SK-N-SH (cell line): ENCODE data around the gene STARD10. TPM values are rescaled to one million over a fixed set of nuclear protein-coding genes. Genes with fewer than 3 reads are reported as not detected.

Experiments used
- CTCF ChIA-PET: fragments of 300-600, 350-600 bp; formaldehyde crosslinking; extraction: SDS; loops from one replicate; lab custom pipeline; 2021; lab: Yijun Ruan, JAX
- POLR2A ChIA-PET: fragments of 350-600 bp; sonication (Branson Sonifier 250); formaldehyde crosslinking; extraction: SDS; loops from one replicate; lab custom pipeline; 2020; ENCODE audit warnings: antibody characterized with exemption, inconsistent platforms; lab: Yijun Ruan, JAX
- DNase-seq: peaks from one replicate; pipeline ENCODE4 v3.0.0; 2012
- H2AFZ ChIP-seq: fragments of 200-600 bp; sonication (generic); 2 replicates; pipeline ENCODE4 v1.8.1; 2016; ENCODE audit warnings: antibody characterized with exemption, mild to moderate bottlenecking, low read depth
- H3F3A ChIP-seq: fragments of 200-600 bp; sonication (generic); replicated peaks from 2 replicates; pipeline ENCODE3; 2016; ENCODE audit warnings: antibody characterized with exemption, mild to moderate bottlenecking; ENCODE audit not compliant: insufficient read depth
- H3K27ac ChIP-seq, 2 experiments: fragments of 200-500 bp in 1 of 2; fragments of 200-600 bp in 1 of 2; sonication (Bioruptor generic) in 1 of 2; sonication (generic), shearing (Covaris generic) in 1 of 2; 2 replicates each; pipeline versions ENCODE4 v1.5.1 to v1.6.1; 2014 to 2016; ENCODE audit warnings: low read depth in 2 of 2, inconsistent platforms in 1 of 2, low read length in 1 of 2, mild to moderate bottlenecking in 1 of 2, mixed read lengths in 1 of 2
- H3K27me3 ChIP-seq: fragments of 200-600 bp; sonication (generic), shearing (Covaris generic); 2 replicates; pipeline ENCODE4 v1.6.1; 2016; ENCODE audit warnings: mixed run types; ENCODE audit not compliant: insufficient read depth
- H3K36me3 ChIP-seq, 2 experiments: fragments of 200-500 bp in 1 of 2; fragments of 200-600 bp in 1 of 2; sonication (Bioruptor generic) in 1 of 2; sonication (generic) in 1 of 2; replicated peaks in 1 of 2; 2 replicates each; pipeline versions ENCODE3 to v1.5.1; 2014 to 2016; ENCODE audit warnings: low read length in 1 of 2, mild to moderate bottlenecking in 1 of 2; ENCODE audit not compliant: insufficient read depth in 2 of 2, control insufficient read depth in 1 of 2
- H3K4me1 ChIP-seq, 2 experiments: fragments of 200-500 bp in 1 of 2; fragments of 200-600 bp in 1 of 2; sonication (Bioruptor generic) in 1 of 2; sonication (generic), shearing (Covaris generic) in 1 of 2; 2 replicates each; pipeline versions ENCODE4 v1.5.1 to v1.6.1; 2014 to 2016; ENCODE audit warnings: low read depth in 1 of 2, low read length in 1 of 2, mixed run types in 1 of 2; ENCODE audit not compliant: insufficient read depth in 2 of 2, control insufficient read depth in 1 of 2
- H3K4me2 ChIP-seq: fragments of 200-600 bp; sonication (generic), shearing (Covaris generic); 2 replicates; pipeline ENCODE4 v1.6.1; 2017; ENCODE audit warnings: mixed run types
- H3K4me3 ChIP-seq, 2 experiments: fragments of 200-500 bp in 1 of 2; fragments of 200-600 bp in 1 of 2; sonication (Bioruptor generic) in 1 of 2; sonication (generic), shearing (Covaris generic) in 1 of 2; 2 replicates each; pipeline versions ENCODE4 v1.5.1 to v1.8.1; 2014 to 2016; ENCODE audit warnings: low read depth in 2 of 2, inconsistent platforms in 1 of 2, low read length in 1 of 2, mild to moderate bottlenecking in 1 of 2, mixed read lengths in 1 of 2, moderate library complexity in 1 of 2
- H3K79me2 ChIP-seq: fragments of 200-600 bp; sonication (generic); 2 replicates; pipeline ENCODE4 v1.8.1; 2017; ENCODE audit warnings: mild to moderate bottlenecking; ENCODE audit not compliant: insufficient read depth
- H3K9ac ChIP-seq: fragments of 200-600 bp; sonication (generic); 2 replicates; pipeline ENCODE4 v1.6.1; 2017; ENCODE audit warnings: mixed run types
- H3K9me2 ChIP-seq: fragments of 200-600 bp; sonication (generic); 2 replicates; pipeline ENCODE4 v1.6.1; 2017; ENCODE audit warnings: mixed run types
- H3K9me3 ChIP-seq: fragments of 200-600 bp; sonication (generic); 2 replicates; pipeline ENCODE4 v1.6.1; 2017; ENCODE audit warnings: mixed run types, mild to moderate bottlenecking, moderate library complexity
- H4K20me1 ChIP-seq: fragments of 200-600 bp; sonication (generic); 2 replicates; pipeline ENCODE4 v1.6.1; 2017; ENCODE audit warnings: mild to moderate bottlenecking, mixed run types; ENCODE audit not compliant: insufficient read depth
- CHD2 ChIP-seq: fragments of 150-350 bp; IDR thresholded peaks from 2 replicates; pipeline ENCODE4 v1.6.1; 2018; ENCODE audit warnings: low read length; ENCODE audit not compliant: partially characterized antibody
- EZH2phosphoT487 ChIP-seq: fragments of 200-600 bp; sonication (generic); IDR thresholded peaks from 2 replicates; pipeline ENCODE4 v1.6.1; 2017; ENCODE audit warnings: low read depth, mixed run types, mild to moderate bottlenecking, antibody characterized with exemption, moderate library complexity, borderline replicate concordance
- FOSL2 ChIP-seq: IDR thresholded peaks from 2 replicates; pipeline ENCODE4 v1.4.0; 2012; ENCODE audit warnings: low read depth, mild to moderate bottlenecking, moderate library complexity, borderline replicate concordance
- FOXJ3 ChIP-seq: sonication (generic); formaldehyde crosslinking; IDR thresholded peaks from 2 replicates; pipeline ENCODE4 v1.5.1; 2020; ENCODE audit warnings: mild to moderate bottlenecking, missing genetic modification reagents
- MXI1 ChIP-seq: IDR thresholded peaks from 2 replicates; pipeline ENCODE4 v1.6.1; 2012; ENCODE audit warnings: mild to moderate bottlenecking, low read depth, low read length, improper control_type of control experiment
- NFIC ChIP-seq: IDR thresholded peaks from 2 replicates; pipeline ENCODE4 v1.4.0; 2012; ENCODE audit warnings: borderline replicate concordance
- TCF12 ChIP-seq: IDR thresholded peaks from 2 replicates; pipeline ENCODE4 v1.4.0; 2012
- WGBS: methylation state at CpG from one replicate; pipeline ENCODE4 v1.1.6; 2017; ENCODE audit warnings: low lambda C conversion rate; 5-methylcytosine and 5-hydroxymethylcytosine counted together
- polyA plus RNA-seq, 3 experiments: library from polyadenylated mRNA; depleted of rRNA; stranded (reverse); fragments of >200 nt; gene quantifications; 2 replicates each; pipeline ENCODE4 v1.2.3, GENCODE V29; 2012
- TF ChIP-seq, protein P1 (sequence below): fragments of 150-350 bp; IDR thresholded peaks from 2 replicates; pipeline ENCODE4 v1.6.1; 2016; ENCODE audit warnings: mild to moderate bottlenecking, low read depth, low read length
- TF ChIP-seq, protein P2 (sequence below): IDR thresholded peaks from 2 replicates; pipeline ENCODE4 v1.4.0; 2012; ENCODE audit warnings: low read depth, borderline replicate concordance

The STARD10 gene
- polyA plus RNA-seq, 1 of the 3 experiments (the other 2 are of a cell fraction): 47.7 TPM

DNA sequence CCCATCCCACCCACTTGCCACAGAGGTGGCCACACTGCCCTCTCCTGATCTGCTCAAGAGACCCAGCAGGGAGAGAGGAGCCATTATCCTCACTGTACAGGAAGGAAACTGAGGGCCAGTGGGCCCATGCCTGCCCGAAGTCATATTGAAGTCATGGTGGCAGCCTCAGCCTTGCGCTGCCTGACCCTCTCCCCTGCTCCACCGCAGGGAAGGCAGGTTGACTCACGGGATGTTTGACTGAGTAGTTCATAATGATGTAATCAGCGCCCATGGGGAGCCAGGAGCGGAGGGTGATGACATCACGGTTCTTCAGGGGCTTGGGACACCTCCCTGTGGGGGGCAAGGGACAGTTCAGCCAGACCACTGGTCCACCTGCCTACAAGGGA lies 35.5 kb downstream of the STARD10 start:
- WGBS: 20% methylated on average over 1 of the region's 7 CpGs

DNA sequence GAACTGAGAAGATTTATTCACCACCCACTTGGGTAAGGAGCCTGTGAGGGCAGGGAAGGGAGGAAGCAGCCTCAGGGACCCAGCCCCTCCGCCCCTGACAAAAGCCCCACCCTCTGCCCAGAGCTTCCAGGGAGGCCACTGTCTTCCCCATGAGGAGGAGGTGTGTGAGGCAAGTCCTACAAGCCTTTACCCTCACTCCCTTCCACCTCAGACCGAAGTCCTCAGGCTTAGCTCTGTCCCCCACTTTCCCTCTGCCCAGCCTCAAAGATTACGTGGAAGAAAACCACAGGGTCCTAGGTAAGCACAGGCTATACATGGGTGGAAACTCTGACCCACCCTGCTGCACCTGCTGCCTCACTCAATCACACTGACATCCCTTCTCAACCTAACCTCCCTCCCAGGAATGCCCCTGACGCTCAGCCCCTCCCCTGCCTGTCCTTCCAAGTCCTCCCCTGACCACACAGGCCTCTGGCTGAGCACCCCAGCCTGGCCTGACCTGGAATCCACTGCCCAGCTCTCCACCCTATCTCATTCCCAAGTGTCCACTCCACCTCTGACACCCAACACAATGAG lies 38.0 kb downstream of the STARD10 start:
- peaks cover 7% of the 10 kb centered on the region for H3F3A ChIP-seq
- H3K27me3 ChIP-seq: no peaks in the 10 kb centered on the region
- ChIA-PET CTCF (no interaction called here), POLR2A (no interaction called here)
- H4K20me1 ChIP-seq: no peaks in the 10 kb centered on the region
- H3K4me3 ChIP-seq: no peak overlapping the region
- no peak overlapping the region for H3K27ac ChIP-seq
- no peak overlapping the region for H2AFZ ChIP-seq
- no peaks in the 10 kb centered on the region for H3K36me3 ChIP-seq
- no peak for DNase-seq
- TF ChIP-seq, protein P1, sequence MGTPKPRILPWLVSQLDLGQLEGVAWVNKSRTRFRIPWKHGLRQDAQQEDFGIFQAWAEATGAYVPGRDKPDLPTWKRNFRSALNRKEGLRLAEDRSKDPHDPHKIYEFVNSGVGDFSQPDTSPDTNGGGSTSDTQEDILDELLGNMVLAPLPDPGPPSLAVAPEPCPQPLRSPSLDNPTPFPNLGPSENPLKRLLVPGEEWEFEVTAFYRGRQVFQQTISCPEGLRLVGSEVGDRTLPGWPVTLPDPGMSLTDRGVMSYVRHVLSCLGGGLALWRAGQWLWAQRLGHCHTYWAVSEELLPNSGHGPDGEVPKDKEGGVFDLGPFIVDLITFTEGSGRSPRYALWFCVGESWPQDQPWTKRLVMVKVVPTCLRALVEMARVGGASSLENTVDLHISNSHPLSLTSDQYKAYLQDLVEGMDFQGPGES: no peak
- TF ChIP-seq, protein P2, sequence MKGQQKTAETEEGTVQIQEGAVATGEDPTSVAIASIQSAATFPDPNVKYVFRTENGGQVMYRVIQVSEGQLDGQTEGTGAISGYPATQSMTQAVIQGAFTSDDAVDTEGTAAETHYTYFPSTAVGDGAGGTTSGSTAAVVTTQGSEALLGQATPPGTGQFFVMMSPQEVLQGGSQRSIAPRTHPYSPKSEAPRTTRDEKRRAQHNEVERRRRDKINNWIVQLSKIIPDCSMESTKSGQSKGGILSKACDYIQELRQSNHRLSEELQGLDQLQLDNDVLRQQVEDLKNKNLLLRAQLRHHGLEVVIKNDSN: no peak
- TF ChIP-seq EZH2phosphoT487 (no peak), TCF12 (no peak)
- H3K9me2 ChIP-seq: no peaks in the 10 kb centered on the region
- no peak overlapping the region for H3K4me2 ChIP-seq
- H3K79me2 ChIP-seq: peaks cover 15% of the 10 kb centered on the region; the same call in 1 of the 2 replicates
- no peaks in the 10 kb centered on the region for H3K9me3 ChIP-seq
- H3K9ac ChIP-seq: no peak overlapping the region
- H3K4me1 ChIP-seq: peaks cover 15 to 16% of the 10 kb centered on the region in 2 experiments; a peak in 3 of 4 replicates
- 93% methylated on average over 4 of the region's 4 CpGs for WGBS

More for the DNA sequence above, 35.5 kb downstream of the STARD10 start:
- Histone ChIP-seq H3K27me3 (no peaks in the 10 kb centered on the region), H3F3A (no peaks in the 10 kb centered on the region), H3K9me2 (no peaks in the 10 kb centered on the region), H4K20me1 (no peaks in the 10 kb centered on the region), H3K4me1 (peaks cover 0 to 6% of the 10 kb centered on the region in 2 experiments; a peak in 3 of 4 replicates), H3K79me2 (no peaks in the 10 kb centered on the region), H2AFZ (no peak overlapping the region), H3K4me3 (no peak overlapping the region), H3K36me3 (no peaks in the 10 kb centered on the region), H3K9me3 (no peaks in the 10 kb centered on the region), H3K27ac (no peak overlapping the region), H3K9ac (no peak overlapping the region), H3K4me2 (no peak overlapping the region)
- DNase-seq: no peak
- TF ChIP-seq FOXJ3 (CRISPR knock-in tag) (no peak), EZH2phosphoT487 (no peak), MXI1 (no peak), NFIC (no peak), TCF12 (no peak), FOSL2 (peak; percentile 42; the same call in 1 of the 2 replicates), CHD2 (no peak)
- ChIA-PET CTCF (interaction anchor here (2.7 kb wide), 1 partner anchor 33 kb away, joined by 10 read pairs; no protein-coding TSS in a partner anchor), POLR2A (no interaction called here)
